KOPT-K1 (cell line): ENCODE data around the gene HMGB4.

Source experiments
- H3K27ac ChIP-seq: fragments of 200-600 bp; sonication (generic); 2 replicates; pipeline ENCODE4 v1.5.1; 2016; ENCODE audit warnings: antibody characterized with exemption, mild to moderate bottlenecking, low read depth, low read length; ENCODE audit not compliant: poor library complexity, severe bottlenecking
- H3K36me3 ChIP-seq: fragments of 200-600 bp; sonication (generic); 2 replicates; pipeline ENCODE4 v1.5.1; 2017; ENCODE audit warnings: antibody characterized with exemption, mild to moderate bottlenecking, low read length, moderate library complexity; ENCODE audit not compliant: insufficient read depth
- H3K9me3 ChIP-seq: fragments of 200-600 bp; sonication (generic); 2 replicates; pipeline ENCODE4 v1.5.1; 2017; ENCODE audit warnings: antibody characterized with exemption, low read length, mild to moderate bottlenecking; ENCODE audit not compliant: insufficient read depth, poor library complexity, severe bottlenecking

The HMGB4 gene

DNA sequence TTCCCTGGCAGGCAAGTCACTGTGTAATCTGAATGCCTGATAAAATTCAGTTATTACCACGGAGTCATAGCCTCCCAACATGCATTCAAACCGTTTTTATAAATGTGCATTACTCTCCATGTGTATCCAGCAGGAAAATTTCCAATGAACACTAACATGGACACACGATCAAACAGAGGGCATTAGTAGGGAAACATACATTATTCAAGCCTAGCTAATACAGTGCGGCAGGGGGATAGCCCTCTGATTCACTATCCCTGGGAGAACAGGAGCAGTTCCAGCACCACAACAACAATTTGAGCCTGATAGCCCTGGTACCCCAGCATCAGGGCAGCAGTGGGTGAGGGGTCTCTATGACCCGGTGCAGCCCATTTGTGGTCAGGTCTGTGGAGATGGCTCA is 35.8 kb upstream of the HMGB4 start:
- peaks cover 4% of the 10 kb centered on the region for H3K9me3 ChIP-seq
- no peak overlapping the region for H3K27ac ChIP-seq
- no peaks in the 10 kb centered on the region for H3K36me3 ChIP-seq

DNA sequence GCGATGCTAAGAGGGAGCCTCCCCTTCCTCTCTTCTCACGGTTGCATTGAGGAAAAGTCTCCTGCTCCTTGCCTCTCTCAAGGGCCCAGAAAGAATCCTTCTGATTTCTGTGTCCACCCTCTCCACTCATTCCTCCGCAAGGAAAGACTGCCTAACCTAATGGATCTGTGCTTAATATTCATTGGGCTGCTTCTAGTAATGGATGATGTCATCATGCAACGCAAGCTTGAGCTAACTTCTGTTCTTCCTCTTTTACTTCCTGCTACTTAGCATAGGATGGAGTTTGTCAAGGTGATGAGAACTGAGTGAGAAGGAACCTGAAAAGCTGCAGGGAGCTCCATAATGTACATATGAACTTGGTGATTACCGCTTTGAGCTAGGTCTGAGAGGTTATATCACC is 35.2 kb upstream of the HMGB4 start:
- Histone ChIP-seq H3K9me3 (peaks cover 4% of the 10 kb centered on the region), H3K36me3 (no peaks in the 10 kb centered on the region), H3K27ac (no peak overlapping the region)

DNA sequence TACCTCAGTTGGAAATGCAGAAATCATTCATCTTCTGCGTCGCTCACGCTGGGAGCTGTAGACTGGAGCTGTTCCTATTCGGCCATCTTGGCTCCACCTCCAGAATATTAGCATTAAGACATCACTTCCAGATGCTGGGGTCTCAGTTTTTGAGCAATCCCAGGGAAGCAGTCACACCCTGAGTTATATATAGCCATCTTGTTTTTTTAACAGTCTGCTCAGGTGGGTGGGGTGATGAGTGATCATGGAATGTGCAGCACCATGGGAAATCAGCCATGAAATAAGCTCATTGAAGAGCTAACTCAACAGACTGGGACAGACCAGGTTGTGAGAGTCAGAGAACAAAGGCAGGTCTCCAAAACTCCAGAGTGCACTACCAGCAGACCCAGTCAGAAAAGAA is 27.0 kb upstream of the HMGB4 start:
- Histone ChIP-seq H3K27ac (no peak overlapping the region), H3K9me3 (no peaks in the 10 kb centered on the region), H3K36me3 (no peaks in the 10 kb centered on the region)

DNA sequence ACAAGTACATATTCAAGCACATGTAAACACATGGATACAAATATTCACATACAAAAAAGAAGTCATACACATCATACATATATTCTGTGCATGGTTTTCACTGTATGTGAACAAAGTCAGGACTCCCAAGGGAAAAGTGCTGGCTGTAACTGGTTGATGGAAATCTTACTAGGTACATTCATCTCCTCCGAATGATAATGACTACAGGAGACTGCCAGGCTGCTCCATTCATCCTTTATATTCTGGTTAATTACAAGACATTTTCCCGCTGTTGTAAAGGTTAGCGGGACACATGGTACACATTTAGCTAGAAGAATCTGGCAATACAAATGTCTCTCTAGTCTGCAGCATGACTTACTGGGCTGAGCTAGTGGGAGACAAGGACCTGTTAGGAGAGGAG is 26.2 kb upstream of the HMGB4 start:
- no peaks in the 10 kb centered on the region for H3K36me3 ChIP-seq
- no peak overlapping the region for H3K27ac ChIP-seq
- no peaks in the 10 kb centered on the region for H3K9me3 ChIP-seq

DNA sequence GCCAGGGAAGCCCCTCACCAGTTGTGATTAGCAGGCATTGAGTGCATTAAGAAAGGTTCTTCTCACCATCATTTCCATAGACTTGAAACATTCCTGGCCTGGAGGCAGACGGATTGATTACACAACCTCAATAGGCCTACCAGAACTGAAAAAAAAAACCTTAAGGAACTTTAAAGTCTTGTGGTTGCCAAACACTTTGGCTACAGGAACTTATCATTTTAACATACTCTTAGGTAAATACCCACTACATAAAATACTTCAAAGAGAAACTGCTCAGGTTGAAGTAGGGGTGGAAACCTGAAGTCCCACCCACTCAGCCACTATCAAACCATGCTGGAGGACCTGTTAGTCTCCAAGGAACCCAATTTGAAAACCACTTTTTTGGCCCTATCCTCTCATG is 22.4 kb upstream of the HMGB4 start:
- Histone ChIP-seq H3K27ac (no peak overlapping the region), H3K9me3 (no peaks in the 10 kb centered on the region), H3K36me3 (no peaks in the 10 kb centered on the region)

DNA sequence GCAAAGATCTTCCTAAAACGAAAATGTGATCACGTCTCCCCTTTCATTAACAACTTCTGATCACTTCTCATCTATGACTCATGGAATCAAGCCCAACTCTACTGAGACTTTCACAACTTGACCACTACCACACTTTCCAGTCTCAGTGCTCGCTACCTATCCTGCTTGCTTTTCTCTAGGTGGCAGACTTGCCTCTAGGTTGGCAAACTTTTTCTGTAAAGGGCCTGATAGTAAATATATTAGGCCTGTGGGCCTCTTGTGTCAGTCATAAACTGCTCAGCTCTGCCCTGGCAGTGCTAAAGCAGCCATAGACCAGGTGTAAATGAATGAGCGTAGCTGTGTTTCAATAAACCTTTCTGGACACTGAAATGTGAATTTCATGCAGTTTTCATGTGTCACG is 21.5 kb upstream of the HMGB4 start:
- Histone ChIP-seq H3K9me3 (no peaks in the 10 kb centered on the region), H3K27ac (no peak overlapping the region), H3K36me3 (no peaks in the 10 kb centered on the region)

DNA sequence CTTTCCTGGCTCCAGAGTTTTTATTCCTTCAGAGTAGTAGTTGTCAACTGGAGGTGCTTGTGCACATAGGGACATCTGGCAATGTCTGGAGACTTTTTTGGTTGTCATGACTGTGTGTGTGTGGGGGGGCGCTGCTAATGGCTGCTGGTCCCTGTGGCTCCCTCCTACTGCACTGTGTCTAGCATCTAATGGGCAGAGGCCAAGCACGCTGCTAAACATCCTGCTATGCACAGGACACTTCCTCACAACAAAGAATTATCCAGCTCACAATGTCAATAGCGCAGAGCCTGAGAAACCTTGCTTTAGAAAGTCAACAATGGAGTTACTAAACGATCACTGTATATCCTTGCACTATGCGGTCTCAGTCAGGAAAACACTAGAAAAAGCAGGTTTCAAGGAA is 19.7 kb upstream of the HMGB4 start:
- Histone ChIP-seq H3K27ac (no peak overlapping the region), H3K36me3 (no peaks in the 10 kb centered on the region), H3K9me3 (no peaks in the 10 kb centered on the region)

DNA sequence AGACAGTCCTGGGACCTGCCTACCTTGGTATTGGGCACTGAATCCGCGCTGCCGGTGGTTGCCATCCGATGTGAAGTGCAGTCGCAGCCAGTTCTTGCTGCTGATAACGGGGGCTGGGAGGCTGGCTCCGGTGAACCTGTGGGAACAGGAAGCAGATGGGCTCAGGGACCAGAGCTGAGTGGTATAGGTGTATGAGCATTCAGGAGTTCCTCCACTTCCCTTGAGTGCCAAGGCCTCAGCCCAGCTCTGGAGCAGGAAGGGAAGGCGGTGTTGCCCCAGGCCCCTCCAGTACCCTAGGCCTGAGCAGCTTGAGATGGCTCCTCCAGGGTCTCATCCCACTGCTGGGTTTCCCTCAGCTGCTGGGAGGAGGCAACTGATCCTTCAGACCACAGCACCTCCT is 17.0 kb upstream of the HMGB4 start:
- no peaks in the 10 kb centered on the region for H3K9me3 ChIP-seq
- no peaks in the 10 kb centered on the region for H3K36me3 ChIP-seq
- no peak overlapping the region for H3K27ac ChIP-seq

DNA sequence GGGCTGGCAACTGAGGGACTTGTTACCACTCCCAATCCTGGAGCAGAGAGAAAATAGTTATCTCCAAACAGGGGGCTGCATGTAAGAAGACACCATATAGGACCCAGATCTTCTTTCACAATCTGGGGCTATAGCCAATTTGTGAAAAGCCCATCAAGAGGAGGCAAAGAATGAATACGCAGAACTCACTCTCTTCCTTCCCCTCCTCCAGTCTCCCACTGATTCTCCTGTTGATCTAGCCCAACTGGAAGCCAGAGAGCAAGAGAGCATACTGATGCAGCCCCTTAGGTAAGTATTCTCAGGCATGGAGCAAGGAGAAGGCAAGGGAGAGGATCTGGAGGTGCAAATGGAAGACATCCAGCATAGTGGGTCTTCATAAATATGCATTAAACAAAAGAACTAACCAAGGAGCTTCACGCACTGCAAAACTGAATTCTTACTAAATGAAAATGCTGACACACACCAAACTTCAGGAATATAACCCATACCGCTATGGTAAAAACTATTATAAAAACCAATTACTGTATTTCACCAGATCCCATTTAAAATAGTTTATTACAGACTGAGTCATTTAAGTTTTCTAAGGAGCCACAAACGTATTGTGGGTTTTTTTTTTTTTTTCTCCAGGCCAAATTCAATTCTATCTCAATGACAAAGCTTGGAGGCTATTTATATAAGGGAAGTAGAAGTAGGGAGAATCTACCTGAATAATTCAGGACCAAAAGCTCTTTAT is 15.5 kb upstream of the HMGB4 start:
- H3K36me3 ChIP-seq = no peaks in the 10 kb centered on the region
- H3K9me3 ChIP-seq = no peaks in the 10 kb centered on the region
- no peak overlapping the region for H3K27ac ChIP-seq

DNA sequence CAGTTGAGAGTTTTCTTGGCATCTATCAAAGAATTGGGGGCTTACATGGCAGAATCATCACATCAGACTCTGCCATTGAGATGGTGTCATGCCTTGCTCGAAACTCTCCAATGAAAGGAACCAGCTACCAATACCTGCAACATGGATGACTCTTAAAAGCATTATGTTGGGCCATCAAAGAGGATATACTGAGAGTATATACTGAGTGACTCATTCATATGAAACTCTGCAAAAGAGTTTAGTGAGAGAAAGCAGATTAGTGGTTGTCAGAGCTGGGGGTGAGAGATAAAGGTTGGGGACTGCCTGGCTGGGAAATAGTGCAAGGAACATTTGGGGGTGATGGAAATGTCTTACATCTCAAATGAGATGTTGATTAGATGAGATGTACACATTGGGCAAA is 14.7 kb upstream of the HMGB4 start:
- Histone ChIP-seq H3K36me3 (no peaks in the 10 kb centered on the region), H3K9me3 (no peaks in the 10 kb centered on the region), H3K27ac (no peak overlapping the region)

DNA sequence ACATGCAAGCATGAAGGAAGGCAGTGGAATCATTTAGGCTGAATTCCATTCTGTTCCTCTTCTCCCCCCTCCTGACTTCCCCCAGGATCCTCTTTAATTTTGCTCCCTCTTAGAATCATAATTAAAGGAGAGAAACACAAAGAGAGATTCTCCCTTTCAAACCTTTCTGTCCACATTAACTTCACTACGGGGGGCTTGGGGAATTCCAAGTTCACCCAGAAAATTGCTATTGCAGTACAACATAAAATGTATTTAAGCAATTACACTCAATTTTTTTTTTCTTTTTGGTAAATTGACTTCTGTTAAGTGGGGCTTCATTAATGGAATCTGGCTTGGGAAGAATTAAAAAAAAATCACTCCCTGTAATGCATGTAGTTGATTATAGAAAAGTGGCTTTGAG is 13.4 kb upstream of the HMGB4 start:
- H3K9me3 ChIP-seq = no peaks in the 10 kb centered on the region
- H3K27ac ChIP-seq = no peak overlapping the region
- H3K36me3 ChIP-seq = no peaks in the 10 kb centered on the region

DNA sequence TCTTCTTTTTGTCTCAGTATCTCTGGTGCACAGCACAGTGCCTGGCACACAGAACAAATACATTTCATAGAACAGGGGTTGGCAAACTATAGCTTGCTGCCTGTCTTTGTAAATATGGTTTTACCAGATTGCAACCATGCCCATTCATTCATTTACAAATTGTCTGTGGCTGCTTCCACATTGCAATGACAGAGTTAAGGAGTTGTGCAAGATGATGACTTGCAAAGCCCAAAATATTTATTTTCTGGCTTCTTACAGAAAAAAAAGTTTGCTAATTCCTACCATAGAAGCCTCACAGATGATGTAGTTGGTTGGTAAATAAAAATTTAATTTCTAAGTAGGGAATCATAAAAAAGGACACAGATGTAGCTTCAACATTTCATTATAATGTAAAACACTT is 11.2 kb upstream of the HMGB4 start:
- H3K36me3 ChIP-seq = no peaks in the 10 kb centered on the region
- H3K27ac ChIP-seq = no peak overlapping the region
- H3K9me3 ChIP-seq = no peaks in the 10 kb centered on the region

DNA sequence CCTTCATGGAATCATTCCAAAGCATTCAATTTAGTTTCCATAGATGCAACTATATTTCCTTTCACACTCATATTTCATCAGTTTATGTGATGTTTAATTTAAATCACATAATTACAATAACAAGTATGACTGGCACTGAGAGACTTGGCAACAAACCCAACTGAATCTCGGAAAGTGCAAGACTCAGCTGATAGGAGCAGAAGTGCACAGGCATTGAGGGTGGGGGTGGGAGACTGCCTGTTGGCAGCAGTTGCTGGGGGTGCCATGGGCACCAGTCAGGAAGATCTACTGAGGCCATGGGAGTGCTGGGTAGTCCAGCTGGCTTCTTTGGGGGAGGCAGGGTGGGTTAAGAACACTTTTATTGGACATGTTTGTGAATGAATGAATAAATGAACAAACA is 10.4 kb upstream of the HMGB4 start:
- H3K9me3 ChIP-seq = no peaks in the 10 kb centered on the region
- no peaks in the 10 kb centered on the region for H3K36me3 ChIP-seq
- H3K27ac ChIP-seq = no peak overlapping the region

DNA sequence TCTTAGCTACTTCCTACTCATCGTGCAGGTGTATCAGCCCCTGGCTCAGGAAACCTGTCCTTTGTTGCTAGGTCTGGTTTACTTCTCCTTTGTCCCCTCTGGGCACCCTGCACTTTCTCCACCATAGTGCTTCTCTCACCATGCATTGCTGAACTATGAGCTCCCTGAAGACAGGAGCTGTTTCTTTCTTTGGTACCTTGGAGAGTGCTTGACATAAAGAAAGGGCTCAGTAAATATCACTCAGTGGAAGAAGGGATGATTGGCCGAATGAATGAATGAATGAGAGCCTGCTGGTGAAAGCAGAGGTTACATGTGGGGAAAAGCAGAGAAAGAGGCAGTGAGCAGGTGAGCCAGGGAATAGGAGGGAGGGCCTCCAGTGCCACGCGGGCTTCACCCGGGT is 9.8 kb upstream of the HMGB4 start:
- no peak overlapping the region for H3K27ac ChIP-seq

DNA sequence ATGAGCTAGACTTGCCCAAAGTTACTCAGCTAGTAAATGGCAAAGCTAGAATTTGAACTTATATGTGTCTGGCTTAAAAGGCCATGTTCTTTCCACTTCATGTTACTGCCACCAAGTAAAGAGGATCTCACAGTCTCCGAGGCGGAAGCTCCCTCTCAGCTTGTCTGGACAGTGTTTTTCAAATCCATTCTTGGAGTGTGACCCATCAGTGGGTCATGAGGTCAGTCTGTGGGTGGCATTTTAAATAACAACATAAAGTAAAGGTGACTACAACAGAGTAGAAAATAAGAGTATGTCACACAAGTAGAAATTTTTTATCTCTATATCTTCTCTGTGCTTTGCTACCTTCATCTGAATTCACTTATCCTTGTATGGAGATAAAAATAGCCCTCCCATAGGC is 3.2 kb upstream of the HMGB4 start:
- H3K9me3 ChIP-seq = no peaks in the 10 kb centered on the region
- H3K27ac ChIP-seq = no peak overlapping the region
- H3K36me3 ChIP-seq = no peaks in the 10 kb centered on the region

More for the DNA sequence above, 9.8 kb upstream of the HMGB4 start:
- no peaks in the 10 kb centered on the region for H3K9me3 ChIP-seq
- H3K36me3 ChIP-seq = no peaks in the 10 kb centered on the region

DNA sequence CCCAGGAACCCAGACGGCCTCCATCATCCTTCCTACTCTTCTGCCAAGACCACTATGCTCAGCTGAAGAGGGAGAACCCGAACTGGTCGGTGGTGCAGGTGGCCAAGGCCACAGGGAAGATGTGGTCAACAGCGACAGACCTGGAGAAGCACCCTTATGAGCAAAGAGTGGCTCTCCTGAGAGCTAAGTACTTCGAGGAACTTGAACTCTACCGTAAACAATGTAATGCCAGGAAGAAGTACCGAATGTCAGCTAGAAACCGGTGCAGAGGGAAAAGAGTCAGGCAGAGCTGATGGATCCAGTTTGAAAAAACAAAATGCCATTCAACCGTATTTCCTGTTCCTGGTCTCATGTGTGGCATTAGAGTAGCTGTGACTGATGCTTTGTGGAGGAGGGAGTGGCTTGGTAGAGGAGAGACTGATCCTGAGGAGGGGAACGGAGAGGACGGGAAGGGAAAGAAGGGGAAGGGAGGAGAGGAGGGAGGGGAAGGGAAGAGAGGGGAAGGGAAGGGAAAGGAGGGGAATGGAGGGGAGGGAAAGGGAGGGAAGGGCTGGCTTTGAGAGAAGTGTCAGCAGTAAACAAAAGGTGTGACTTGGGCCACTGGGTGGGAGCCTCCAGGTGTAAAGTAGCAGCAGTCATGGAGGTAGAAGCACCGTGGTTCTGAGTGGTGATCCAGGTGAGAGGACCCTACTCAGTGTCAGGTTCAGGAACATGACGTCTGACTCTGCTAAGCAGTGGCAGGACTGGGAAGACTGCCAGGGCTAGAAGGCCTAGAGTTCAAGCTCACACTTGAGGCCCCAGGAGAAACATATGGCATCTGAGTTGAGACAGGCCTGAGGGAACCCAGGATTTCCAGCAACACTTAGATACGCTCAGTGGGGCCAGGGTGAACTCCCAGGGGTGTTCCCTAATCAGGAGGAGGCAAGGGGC is 846 bp downstream of the HMGB4 start:
- Histone ChIP-seq H3K36me3 (no peaks in the 10 kb centered on the region), H3K27ac (no peak overlapping the region), H3K9me3 (no peaks in the 10 kb centered on the region)
